ENCODE results near the gene OMP.

GRCh38 chr11:77106759-77107158 is 4.1 kb downstream of the OMP start:
- TF ChIP-seq CTCF (IDR thresholded peaks at IDR 0.05) (no peak), POLR2AphosphoS5 (IDR thresholded peaks at IDR 0.05) (no peak)
